Rectal smooth muscle tissue (tissue), 1 donor: ENCODE results near the gene TNFAIP8L2.

Experiments used
- H3K27ac ChIP-seq: one replicate; pipeline ENCODE4 v1.7.0; 2013; ENCODE audit warnings: low read depth, low read length, inconsistent platforms
- H3K27me3 ChIP-seq: one replicate; pipeline ENCODE4 v1.7.0; 2013; ENCODE audit warnings: low read length; ENCODE audit not compliant: control insufficient read depth, insufficient read depth
- H3K36me3 ChIP-seq: one replicate; pipeline ENCODE4 v1.7.0; 2013; ENCODE audit warnings: low read length; ENCODE audit not compliant: control insufficient read depth, insufficient read depth
- H3K4me1 ChIP-seq: one replicate; pipeline ENCODE4 v1.7.0; 2013; ENCODE audit warnings: low read length; ENCODE audit not compliant: control insufficient read depth, insufficient read depth
- H3K4me3 ChIP-seq: one replicate; pipeline ENCODE4 v1.7.0; 2013; ENCODE audit warnings: low read length
- H3K9ac ChIP-seq: one replicate; pipeline ENCODE4 v1.7.0; 2013; ENCODE audit warnings: low read length

TNFAIP8L2 gene

DNA sequence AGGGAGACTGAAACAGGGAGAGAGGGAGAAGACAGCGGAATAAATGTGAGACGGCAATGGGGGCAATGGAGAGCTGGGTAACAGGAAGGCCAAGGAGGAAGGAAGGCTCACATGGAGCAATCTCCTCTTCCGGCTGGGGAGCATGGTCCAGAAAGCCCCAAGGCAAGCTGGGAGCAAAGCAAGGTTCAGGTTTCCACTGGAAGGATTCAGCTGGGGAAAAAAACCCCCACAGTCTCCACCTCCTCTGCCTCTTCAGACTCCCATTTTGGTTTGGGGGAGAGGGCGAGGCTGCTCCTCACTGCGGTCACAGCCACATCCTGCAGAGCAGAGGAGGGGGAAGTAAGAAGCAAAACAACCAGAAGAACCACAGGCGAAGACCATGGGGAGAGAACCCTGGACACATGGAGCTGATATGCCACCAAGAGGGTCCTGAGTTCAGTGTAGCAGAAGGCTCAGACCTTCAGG lies 650 bp downstream of the TNFAIP8L2 start:
- Histone ChIP-seq H3K36me3 (peaks cover 27% of the 10 kb centered on the region), H3K4me1 (no peaks in the 10 kb centered on the region), H3K27me3 (no peaks in the 10 kb centered on the region), H3K9ac (peak overlapping the region; percentile 12), H3K27ac (no peak overlapping the region), H3K4me3 (peak overlapping the region; percentile 51)

DNA sequence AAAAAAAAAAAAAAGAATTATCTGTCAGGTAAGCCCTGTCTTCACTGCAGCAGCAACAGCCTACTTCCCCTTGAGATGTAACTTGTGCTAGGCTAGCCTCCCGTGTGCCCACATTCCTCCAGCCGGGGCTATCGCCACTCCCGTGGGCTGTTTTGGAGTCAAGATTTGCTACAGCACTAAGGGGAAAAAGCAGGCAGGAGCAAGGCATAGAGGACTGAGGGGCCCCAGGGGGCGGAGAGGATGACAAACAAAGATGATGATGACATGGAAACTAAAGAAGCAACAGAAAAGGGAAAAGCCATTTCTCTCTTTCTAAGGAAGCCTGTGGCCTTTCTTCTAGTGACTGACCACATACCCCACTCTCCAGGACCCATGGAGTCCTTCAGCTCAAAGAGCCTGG lies 1.9 kb downstream of the TNFAIP8L2 start:
- H3K27me3 ChIP-seq, result no peaks in the 10 kb centered on the region
- peaks cover 27% of the 10 kb centered on the region for H3K36me3 ChIP-seq
- H3K9ac ChIP-seq, result no peak overlapping the region
- H3K4me1 ChIP-seq, result no peaks in the 10 kb centered on the region
- no peak overlapping the region for H3K4me3 ChIP-seq
- H3K27ac ChIP-seq, result no peak overlapping the region

DNA sequence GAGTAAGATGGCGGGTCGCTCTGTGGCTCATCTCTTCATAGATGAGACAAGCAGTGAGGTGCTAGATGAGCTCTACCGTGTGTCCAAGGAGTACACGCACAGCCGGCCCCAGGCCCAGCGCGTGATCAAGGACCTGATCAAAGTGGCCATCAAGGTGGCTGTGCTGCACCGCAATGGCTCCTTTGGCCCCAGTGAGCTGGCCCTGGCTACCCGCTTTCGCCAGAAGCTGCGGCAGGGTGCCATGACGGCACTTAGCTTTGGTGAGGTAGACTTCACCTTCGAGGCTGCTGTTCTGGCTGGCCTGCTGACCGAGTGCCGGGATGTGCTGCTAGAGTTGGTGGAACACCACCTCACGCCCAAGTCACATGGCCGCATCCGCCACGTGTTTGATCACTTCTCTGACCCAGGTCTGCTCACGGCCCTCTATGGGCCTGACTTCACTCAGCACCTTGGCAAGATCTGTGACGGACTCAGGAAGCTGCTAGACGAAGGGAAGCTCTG lies 2.4 kb downstream of the TNFAIP8L2 start:
- no peaks in the 10 kb centered on the region for H3K4me1 ChIP-seq
- no peak overlapping the region for H3K9ac ChIP-seq
- H3K36me3 ChIP-seq, result peaks cover 27% of the 10 kb centered on the region
- no peaks in the 10 kb centered on the region for H3K27me3 ChIP-seq
- no peak overlapping the region for H3K4me3 ChIP-seq
- no peak overlapping the region for H3K27ac ChIP-seq

DNA sequence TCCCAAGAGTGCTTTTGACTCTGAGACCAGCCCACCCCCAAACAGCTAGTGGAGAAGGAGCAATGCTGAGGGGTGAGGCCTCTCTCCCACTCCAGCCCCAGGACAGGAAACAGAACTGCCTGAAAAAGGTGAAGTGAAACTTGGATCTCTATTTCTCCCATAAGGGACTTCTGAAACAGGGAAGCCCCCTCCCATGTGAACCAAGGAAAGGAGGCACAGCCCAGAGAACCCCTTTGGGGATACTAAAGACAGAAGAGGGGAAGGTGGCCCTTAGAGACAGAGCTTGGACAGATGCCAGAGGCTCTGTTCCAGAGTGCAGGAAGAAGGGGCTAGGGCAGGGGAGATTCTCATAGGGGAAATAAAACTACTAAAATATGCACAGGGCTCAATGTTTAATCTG lies 2.9 kb downstream of the TNFAIP8L2 start:
- H3K36me3 ChIP-seq, result peaks cover 27% of the 10 kb centered on the region
- no peak overlapping the region for H3K27ac ChIP-seq
- no peak overlapping the region for H3K9ac ChIP-seq
- H3K4me1 ChIP-seq, result peaks cover 2% of the 10 kb centered on the region
- no peaks in the 10 kb centered on the region for H3K27me3 ChIP-seq
- no peak overlapping the region for H3K4me3 ChIP-seq

DNA sequence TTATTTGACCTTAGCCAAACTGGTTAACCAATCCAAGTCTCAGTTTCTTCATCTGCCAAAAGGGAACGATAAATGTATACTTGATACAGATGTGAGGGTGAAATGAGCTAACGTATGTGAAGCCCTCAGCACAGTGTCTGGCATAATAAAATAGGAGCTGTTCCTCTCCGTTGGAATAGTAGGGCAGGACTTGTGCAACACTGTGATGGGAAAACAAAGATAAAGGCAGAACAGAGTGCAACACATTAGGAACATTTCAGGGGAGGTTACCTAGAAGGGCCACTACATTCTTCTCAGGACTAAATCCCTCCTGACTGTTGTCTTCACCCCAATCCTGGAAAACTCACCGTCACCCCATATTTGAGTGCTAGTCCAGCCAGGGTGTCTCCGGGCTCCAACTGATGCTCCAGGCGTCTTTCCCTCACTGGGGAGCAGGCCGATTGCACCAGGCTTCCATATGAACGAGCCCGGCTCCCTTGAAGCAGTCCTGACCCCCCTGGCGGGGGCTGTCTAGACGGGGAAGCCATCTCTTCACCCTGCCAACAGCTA lies 8.4 kb downstream of the TNFAIP8L2 start:
- Histone ChIP-seq H3K27ac (peak overlapping the region; percentile 95), H3K4me1 (peaks cover 8% of the 10 kb centered on the region), H3K4me3 (peak overlapping the region; percentile 97), H3K36me3 (peaks cover 13% of the 10 kb centered on the region), H3K9ac (peak overlapping the region; percentile 63), H3K27me3 (no peaks in the 10 kb centered on the region)

DNA sequence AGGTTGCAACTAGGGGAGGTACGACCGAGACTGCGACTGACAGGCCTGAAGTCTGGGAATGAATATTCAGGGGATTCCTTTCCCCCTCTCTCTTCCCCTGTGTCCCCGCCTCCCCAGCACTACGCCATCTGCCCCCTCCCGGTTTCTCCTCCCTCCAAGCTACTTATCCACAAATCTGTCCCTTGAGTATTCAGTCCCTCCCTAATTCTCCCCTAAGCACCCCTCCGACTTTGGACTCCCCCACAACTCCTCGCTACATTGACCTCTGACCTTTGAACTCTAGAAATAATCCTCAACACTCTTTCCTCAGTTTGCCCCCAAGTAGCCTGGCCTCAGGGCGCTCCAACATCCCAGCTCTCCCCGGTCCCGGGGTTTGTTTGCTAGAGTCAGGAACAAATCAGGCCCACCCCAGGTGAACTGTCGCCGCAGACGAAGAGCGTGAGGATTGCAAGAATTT lies 8.9 kb downstream of the TNFAIP8L2 start:
- H3K4me3 ChIP-seq, result peak overlapping the region; percentile 97
- H3K36me3 ChIP-seq, result peaks cover 13% of the 10 kb centered on the region
- peak overlapping the region; percentile 95 for H3K27ac ChIP-seq
- no peaks in the 10 kb centered on the region for H3K27me3 ChIP-seq
- peaks cover 8% of the 10 kb centered on the region for H3K4me1 ChIP-seq
- H3K9ac ChIP-seq, result peak overlapping the region; percentile 63

DNA sequence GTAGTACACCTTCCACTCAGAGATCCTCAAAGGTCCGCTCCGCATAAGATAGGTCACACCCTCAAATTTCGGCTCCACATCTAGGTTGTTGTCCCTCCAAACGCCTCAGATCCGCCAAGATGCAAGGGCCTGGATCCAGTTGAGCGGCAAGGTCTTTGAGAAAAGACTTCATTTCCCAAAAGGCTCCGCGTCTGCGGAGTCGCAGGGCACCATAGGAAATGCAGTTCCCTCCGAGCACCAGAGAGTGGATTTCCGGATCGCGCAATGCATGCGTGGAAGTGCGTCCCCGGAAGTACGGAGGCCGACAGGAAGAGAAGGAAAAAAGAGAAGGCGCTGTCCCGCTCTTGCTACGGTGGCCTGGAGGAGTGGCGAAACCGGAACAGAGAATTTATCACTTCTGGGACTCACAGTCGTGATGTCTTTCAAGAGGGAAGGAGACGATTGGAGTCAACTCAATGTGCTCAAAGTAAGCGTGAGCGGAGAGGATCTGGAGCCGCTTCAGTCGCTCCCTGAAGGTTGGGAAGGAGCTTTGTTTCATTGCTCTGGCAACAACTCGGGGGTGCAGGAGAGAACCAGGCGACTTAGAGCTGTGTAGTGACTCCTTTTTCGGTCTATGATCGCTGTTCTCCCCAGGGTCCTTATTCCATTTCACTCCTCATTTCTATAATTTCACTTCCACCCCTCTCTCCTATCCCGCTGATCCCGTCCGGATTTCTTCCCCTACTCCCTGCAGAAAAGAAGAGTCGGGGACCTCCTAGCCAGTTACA lies 9.5 kb downstream of the TNFAIP8L2 start, which contains the start of the genes LYSMD1 and SCNM1:
Gene LYSMD1, minus strand, starts transcription at position 165 of the 767 bp plus-strand sequence. CDS start 644 bp downstream, outside the sequence.
Gene SCNM1, plus strand, starts transcription at position 407 of the 767 bp plus-strand sequence. Its CDS starts 9 bp downstream, at position 416.
- no peaks in the 10 kb centered on the region for H3K27me3 ChIP-seq
- peaks cover 8% of the 10 kb centered on the region for H3K4me1 ChIP-seq
- peak within 1 kb of the TSS; percentile 97 for H3K4me3 ChIP-seq
- H3K27ac ChIP-seq, result peak within 1 kb of the TSS; percentile 95
- peak within 1 kb of the TSS; percentile 95 for H3K9ac ChIP-seq
- peaks cover 14% of the 10 kb centered on the region for H3K36me3 ChIP-seq

- peak overlapping the region; percentile 67 for H3K27ac ChIP-seq
- H3K4me1 ChIP-seq, result peaks cover 8% of the 10 kb centered on the region
- H3K36me3 ChIP-seq, result peaks cover 16% of the 10 kb centered on the region
Measured at GRCh38 chr1:151166505-151166956, 10.1 kb downstream of the TNFAIP8L2 start.

DNA sequence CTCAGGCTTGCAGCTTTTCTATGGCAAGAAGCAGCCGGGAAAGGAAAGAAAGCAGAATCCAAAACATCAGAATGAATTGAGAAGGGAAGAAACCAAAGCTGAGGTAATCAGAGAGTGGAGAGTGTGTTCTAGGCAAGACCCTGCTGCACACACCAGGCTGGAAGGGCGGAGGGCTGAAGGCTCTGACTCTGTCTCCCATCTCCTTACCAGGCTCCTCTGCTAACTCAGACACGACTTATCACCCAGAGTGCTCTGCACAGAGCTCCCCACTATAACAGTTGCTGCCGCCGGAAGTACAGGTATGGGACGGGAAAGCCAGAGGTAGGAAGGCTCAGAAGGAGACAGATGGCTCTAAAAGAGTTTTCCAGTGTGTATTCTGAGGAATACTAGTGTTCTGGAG lies 10.7 kb downstream of the TNFAIP8L2 start:
- Histone ChIP-seq H3K27me3 (no peaks in the 10 kb centered on the region), H3K27ac (no peak overlapping the region), H3K9ac (no peak overlapping the region), H3K4me1 (peaks cover 8% of the 10 kb centered on the region), H3K36me3 (peaks cover 12% of the 10 kb centered on the region), H3K4me3 (peak overlapping the region; percentile 97)

More at GRCh38 chr1:151166505-151166956, 10.1 kb downstream of the TNFAIP8L2 start:
- H3K27me3 ChIP-seq, result no peaks in the 10 kb centered on the region
- H3K4me3 ChIP-seq, result peak overlapping the region; percentile 97
- H3K9ac ChIP-seq, result peak overlapping the region; percentile 95

- no peaks in the 10 kb centered on the region for H3K4me1 ChIP-seq
- H3K27ac ChIP-seq, result no peak overlapping the region
- H3K27me3 ChIP-seq, result no peaks in the 10 kb centered on the region
- peaks cover 22% of the 10 kb centered on the region for H3K36me3 ChIP-seq
- H3K9ac ChIP-seq, result no peak overlapping the region
- H3K4me3 ChIP-seq, result no peak overlapping the region
Measured at GRCh38 chr1:151171190-151171589, 14.7 kb downstream of the TNFAIP8L2 start.

DNA sequence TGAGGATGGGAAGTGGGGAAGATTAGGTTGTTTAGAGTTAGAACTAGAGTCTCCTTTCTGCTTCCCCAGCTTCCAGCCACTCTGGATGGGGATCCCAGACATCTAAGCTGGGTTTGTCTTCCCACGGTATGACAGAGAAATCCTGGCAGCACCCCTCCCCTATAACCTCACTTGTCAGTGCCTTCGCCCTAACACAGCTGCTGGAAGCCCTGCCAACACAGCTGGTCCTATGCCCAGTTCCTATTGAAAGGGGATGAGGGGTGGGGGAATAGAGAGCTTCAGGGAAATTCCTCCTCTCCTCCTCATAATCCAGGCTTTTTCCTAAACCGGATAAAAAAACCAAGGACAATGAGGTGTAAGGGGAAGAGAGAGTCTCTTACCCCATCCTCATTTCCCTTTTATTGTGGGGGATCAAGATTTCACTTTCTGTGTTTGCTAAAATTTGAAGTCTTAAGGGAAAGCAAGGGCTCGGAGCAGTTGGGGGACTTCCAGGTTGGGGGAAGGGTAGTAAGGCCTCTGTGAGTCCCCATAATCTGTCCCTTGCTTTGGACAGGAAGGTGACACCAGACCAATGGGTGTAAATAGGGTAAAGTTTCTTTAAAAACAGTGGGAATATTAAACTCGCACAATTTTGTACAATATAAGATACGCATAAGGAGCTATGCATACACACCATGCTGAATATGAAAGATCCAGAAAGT lies 18.7 kb downstream of the TNFAIP8L2 start:
- H3K4me1 ChIP-seq, result no peaks in the 10 kb centered on the region
- no peak overlapping the region for H3K9ac ChIP-seq
- H3K27ac ChIP-seq, result no peak overlapping the region
- H3K36me3 ChIP-seq, result peaks cover 30% of the 10 kb centered on the region
- H3K27me3 ChIP-seq, result no peaks in the 10 kb centered on the region
- H3K4me3 ChIP-seq, result no peak overlapping the region

GRCh38 chr1:151175863-151176262 lies 19.4 kb downstream of the TNFAIP8L2 start, which contains the start of gene TMOD4:
TSS of gene TMOD4 (minus strand) at chr1:151175981. CDS start at chr1:151174875, 1,106 bp downstream.
- H3K27ac ChIP-seq, result no peak within 1 kb of the TSS
- peaks cover 26% of the 10 kb centered on the region for H3K36me3 ChIP-seq
- H3K27me3 ChIP-seq, result no peaks in the 10 kb centered on the region
- no peaks in the 10 kb centered on the region for H3K4me1 ChIP-seq
- no peak within 1 kb of the TSS for H3K4me3 ChIP-seq
- no peak within 1 kb of the TSS for H3K9ac ChIP-seq
